GM18870 (cell line): ENCODE data around the gene AKNAD1.
A peak's percentile ranks its signal among the peaks of the same experiment; 100 is the strongest.
"Not testable (repeated sequence)": the region's sequence is repeated elsewhere in the genome, so short reads cannot be mapped to it uniquely, and the experiment has no call there.

Experiments used
- ATAC-seq: cut with Tn5 transposase; IDR thresholded peaks from one replicate; pipeline ENCODE4 v1.9.1; 2021; ENCODE audit warnings: moderate library complexity; ENCODE audit not compliant: unreplicated experiment

The AKNAD1 gene, protein sequence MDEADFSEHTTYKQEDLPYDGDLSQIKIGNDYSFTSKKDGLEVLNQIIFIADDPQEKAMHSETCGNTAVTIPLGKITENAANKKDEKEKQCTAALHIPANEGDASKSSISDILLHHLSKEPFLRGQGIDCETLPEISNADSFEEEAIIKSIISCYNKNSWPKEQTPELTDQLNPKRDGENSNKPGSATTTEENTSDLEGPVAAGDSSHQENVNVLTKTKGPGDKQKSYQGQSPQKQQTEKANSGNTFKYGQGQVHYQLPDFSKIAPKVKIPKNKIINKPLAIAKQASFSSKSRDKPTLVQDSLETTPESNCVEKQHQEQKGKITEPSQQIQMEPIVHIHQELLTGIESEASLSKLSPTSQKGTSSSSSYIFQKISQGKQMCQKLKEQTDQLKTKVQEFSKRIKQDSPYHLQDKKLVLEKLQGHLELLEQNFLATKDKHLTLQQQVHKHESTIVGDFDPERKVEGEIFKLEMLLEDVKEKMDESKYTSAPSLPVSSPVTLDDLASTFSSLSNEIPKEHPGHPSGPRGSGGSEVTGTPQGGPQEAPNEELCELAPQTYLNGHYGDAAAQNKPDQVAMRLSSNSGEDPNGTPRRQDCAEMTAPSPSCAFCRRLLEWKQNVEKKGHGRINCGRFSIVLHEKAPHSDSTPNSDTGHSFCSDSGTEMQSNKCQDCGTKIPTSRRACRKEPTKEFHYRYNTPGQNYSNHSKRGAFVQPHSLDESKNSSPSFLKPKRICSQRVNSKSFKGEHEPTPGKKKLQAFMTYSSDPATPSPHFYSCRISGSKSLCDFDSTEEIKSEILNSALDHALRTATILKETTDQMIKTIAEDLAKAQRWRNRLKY

GRCh38 chr1:108856994-108857393, at the start of gene AKNAD1:
AKNAD1 (minus strand) TSS chr1:108857094; CDS start chr1:108852664, 4,430 bp downstream.
- no peak for ATAC-seq

DNA sequence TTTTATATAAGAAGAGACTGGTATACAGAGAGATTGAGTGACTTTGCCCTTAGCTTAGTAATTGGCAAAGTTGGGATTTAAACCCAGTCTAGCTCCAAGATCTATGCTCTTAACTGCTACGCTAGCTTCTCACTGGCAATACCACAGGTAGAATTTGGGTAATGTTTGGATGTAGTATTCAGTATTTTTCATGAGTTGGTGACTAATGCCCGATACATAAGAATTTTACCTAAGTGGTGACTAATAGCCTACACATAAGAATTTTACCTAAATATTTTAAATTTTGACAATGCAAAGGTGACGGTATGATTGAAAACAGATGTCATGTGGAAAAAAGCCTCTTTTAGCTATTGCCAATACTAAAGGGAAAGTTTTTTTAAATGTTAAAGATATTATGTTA, 44.2 kb upstream of the AKNAD1 start:
- no peak for ATAC-seq

DNA sequence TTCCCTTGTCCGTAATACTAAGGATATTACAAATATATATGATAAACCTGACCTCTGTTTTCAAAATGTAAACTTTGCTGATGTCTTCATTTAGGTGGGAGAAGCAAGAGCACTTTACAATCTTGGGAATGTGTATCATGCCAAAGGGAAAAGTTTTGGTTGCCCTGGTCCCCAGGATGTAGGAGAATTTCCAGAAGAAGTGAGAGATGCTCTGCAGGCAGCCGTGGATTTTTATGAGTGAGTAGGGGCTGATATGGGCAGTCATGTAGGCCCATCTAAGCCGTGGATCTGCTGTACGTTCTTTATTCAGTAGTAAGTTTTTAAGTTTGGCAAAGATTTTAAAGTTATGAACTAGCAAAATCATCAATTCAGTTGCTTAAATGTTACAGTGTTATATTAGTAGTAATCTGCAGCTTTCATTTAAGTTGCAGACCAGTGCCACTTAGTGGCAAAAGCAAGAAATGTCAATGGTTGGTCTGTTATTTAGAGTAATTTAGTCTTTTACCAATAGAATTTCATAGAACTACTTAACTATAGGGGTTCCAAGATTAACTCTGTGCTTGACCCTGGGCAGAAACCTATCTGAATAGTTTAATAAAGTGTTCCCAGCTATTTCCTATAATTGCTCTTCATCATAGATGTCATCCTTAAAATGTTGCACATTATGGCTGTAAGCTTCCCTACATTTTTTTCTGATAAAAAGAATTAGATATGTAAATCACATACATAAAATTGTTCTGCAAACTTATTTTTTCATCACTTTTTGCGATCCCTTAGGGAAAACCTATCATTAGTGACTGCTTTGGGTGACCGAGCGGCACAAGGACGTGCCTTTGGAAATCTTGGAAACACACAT, 41.2 kb upstream of the AKNAD1 start:
- peak; percentile 53 for ATAC-seq

DNA sequence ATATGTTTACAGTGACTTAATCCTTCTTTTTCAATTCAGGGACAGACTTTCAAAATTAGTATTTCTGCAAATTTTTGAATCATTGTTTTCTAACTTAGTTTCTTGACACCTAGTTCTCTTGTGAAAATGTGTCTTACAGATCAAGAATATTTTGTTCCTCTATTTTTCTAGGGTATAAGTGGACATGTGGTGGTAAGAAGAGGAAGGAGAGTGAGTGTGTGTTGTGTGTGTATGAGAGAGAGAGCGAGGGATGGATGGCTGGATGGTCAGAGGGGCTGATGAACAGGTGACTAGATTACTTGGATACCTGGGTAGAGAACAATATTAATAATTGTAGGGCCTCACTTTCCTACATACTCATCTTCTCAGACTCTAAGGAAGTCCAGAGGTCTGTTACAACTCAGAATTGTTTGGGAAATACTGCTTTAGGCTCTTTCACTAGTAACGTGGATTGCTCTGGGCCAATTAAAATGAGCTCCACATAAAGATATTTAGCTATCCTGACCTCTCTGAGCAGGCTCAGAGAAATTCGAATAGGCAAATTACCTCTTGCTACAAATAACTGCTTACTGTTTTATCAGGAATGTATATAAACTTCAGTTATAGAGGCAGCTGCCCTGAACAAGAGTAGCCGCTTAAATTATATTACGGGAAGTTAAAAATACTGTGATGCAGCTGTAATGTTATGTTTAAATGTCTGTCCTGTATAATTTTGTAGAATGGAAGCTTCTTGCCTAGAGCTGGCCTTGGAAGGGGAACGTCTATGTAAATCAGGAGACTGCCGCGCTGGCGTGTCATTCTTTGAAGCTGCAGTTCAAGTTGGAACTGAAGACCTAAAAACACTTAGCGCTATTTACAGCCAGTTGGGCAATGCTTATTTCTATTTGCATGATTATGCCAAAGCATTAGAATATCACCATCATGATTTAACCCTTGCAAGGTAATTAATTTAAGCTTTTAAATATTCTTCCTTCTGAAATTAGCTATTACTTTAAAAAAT, 39.6 kb upstream of the AKNAD1 start:
- ATAC-seq = no peak

DNA sequence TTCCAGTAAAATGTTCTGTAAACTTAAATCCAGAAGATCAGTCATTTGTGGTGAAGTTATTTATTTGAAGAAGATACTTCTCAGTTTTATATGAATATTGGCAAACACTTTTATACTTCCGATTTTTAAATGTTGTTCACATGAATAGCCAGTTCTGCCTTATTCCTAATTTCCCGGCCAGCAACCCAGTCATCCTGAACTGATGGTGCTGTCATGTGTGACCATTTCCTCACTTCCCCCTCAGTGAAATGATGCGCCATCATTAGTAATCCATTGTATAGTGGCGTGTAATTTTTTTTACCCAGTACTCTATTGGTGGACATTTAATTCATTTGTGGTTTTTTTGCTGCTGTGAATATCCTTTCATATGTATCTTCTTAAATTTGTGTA, 36.2 kb upstream of the AKNAD1 start:
- no peak for ATAC-seq

GRCh38 chr1:108892356-108893140, 35.7 kb upstream of the AKNAD1 start:
- ATAC-seq = no peak

- no peak for ATAC-seq
Observed at GRCh38 chr1:108889706-108890384, 33.0 kb upstream of the AKNAD1 start.

GRCh38 chr1:108889006-108889645, 32.2 kb upstream of the AKNAD1 start:
- not testable (repeated sequence) for ATAC-seq

GRCh38 chr1:108886292-108886691, 29.4 kb upstream of the AKNAD1 start:
- ATAC-seq = no peak

DNA sequence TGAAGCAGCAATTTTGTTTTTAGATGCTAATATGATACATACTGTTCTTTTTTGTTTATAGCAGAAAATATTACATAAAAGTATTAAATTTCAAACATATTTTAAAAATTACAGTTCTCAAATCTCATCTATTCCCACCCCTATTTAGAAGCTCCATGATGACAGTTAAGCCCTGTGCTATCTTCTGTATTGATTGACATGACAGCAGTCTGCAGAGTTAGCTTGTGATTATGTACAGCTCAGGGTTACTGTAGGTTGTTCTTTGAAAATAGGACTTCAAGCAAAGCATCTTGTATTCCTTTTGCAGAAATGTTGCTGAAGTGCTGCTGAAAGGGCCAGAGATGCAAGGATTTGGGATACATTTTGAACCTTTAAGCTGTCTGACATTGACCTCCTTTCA, 28.1 kb upstream of the AKNAD1 start:
- ATAC-seq = no peak

- ATAC-seq = no peak
Observed at GRCh38 chr1:108882837-108883236, 25.9 kb upstream of the AKNAD1 start.

- ATAC-seq = no peak
Observed at GRCh38 chr1:108881369-108881768, 24.5 kb upstream of the AKNAD1 start.

- no peak for ATAC-seq
Observed at GRCh38 chr1:108880850-108881249, 24.0 kb upstream of the AKNAD1 start.

GRCh38 chr1:108878678-108879077, 21.8 kb upstream of the AKNAD1 start:
- no peak for ATAC-seq

DNA sequence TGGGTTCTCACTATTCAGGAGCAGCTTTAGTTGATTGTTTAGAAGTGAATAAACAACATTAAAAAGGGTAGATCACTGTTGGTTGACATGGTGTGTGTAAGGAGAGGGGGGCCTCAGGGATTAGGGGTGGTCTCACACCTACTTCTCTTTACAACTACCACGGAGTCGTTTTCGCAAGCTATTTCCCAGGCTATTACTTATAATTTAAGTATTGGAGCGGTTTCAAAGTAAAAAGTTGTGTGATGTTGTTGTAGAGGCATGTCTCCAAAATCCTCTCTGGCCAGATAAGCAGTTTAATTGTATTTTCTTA, 21.2 kb upstream of the AKNAD1 start:
- ATAC-seq = no peak

DNA sequence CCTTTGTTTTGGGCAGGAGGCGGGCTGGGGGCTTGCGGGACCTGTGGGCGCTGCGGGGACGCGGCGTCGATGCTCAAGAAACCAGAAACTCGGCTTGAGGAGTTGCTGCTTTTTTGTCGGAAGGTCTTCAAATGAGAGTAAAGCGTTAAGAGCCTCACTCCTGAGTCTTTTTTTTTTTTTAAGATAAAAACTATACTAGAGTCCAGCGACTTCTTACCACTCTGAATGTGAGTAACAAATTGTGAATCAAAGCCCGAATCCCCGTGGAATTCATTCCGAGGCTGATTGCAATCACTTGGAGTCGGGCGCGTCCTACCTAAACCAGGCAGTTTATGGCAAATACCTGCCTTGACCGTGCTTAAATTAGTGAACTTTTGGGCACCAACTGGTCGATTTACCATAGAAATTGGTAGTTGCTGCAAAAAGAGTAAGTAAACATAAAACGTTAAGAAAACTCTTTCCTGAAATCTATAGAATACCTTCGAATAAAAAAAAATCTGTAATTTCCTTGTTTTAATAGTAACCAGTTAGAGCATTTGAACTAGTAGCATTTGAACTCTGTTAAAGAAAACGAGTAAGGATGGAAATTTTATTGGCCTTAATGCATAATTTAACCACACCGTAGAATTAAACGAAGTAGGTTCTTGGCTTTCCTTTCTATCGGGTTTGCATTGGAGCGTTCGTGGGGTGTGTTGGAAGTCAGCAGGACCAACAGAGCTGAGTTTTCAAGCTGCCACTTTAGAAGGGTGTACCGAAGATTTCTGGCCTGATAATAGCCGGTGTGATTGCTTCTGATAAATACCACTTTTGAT, 20.7 kb upstream of the AKNAD1 start:
- ATAC-seq = no peak

DNA sequence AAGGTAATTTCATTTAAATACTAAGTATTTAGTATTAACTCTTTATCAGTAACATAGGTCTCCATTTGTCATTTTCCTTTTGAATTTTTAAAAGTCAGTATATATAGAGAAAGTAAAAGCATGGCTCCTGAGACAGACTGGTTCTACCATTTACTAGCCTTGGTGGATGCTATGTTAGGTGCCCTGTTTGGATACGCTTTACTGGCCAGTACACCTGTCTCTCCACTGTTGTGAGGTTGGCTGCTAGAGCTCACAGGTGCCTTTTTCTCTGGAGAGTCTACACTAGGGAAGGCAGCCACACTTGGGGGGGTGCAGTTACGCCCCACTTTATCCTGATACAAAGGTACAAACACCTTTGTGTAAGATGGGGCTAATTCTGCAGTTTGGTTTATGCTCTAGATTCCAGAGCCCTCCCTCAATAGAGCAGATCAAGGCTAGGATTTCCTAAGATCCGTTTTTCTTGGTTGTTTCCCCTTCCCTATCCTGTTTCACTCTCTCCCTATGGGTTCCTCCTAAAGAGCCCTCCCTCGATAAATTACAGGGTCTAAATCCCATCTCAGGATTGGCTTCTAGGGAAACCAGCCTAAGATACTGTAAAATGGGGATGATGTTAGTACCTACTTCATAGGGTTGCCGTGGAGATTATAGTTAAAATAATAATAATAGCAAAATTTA, 14.3 kb upstream of the AKNAD1 start:
- no peak for ATAC-seq
